ENCODE data around the gene TTC22. TPM values are rescaled to one million over a fixed set of nuclear protein-coding genes. Genes with fewer than 3 reads are reported as not detected.

The TTC22 gene
- total RNA-seq, 1 donor from 2014 or later = 7.4 TPM

- no peak overlapping the region for H3K4me3 ChIP-seq (ENCODE audit: low read depth, low read length)
- no peak for TF ChIP-seq CTCF (IDR thresholded peaks at IDR 0.05; ENCODE audit: insufficient read depth, low read length, severe bottlenecking)
- H3K36me3 ChIP-seq (ENCODE audit: control insufficient read depth, insufficient read depth, low read length) = peaks cover 2% of the 10 kb centered on the region
- DNase-seq (ENCODE audit: low read depth) = no peak
- peak; percentile 32 for FAIRE-seq
- peaks cover 2% of the 10 kb centered on the region for H3K27me3 ChIP-seq (ENCODE audit: control insufficient read depth, insufficient read depth, low read length)
These were observed 52.9 kb downstream of the TTC22 start for GRCh38 chr1:54748094-54748835.

GRCh38 chr1:54745864-54746263, 55.3 kb downstream of the TTC22 start:
- no peak for FAIRE-seq
- Histone ChIP-seq H3K27me3 (ENCODE audit: control insufficient read depth, insufficient read depth, low read length) (peaks cover 2% of the 10 kb centered on the region), H3K4me3 (ENCODE audit: low read depth, low read length) (no peak overlapping the region), H3K36me3 (ENCODE audit: control insufficient read depth, insufficient read depth, low read length) (peaks cover 6% of the 10 kb centered on the region)
- no peak for DNase-seq (ENCODE audit: low read depth)
- no peak for TF ChIP-seq CTCF (IDR thresholded peaks at IDR 0.05; ENCODE audit: insufficient read depth, low read length, severe bottlenecking)

- Histone ChIP-seq H3K4me3 (ENCODE audit: low read depth, low read length) (no peak overlapping the region), H3K36me3 (ENCODE audit: control insufficient read depth, insufficient read depth, low read length) (peaks cover 6% of the 10 kb centered on the region), H3K27me3 (ENCODE audit: control insufficient read depth, insufficient read depth, low read length) (peaks cover 2% of the 10 kb centered on the region)
- DNase-seq (ENCODE audit: low read depth) (no peak), FAIRE-seq (peak; percentile 23)
- no peak for TF ChIP-seq CTCF (IDR thresholded peaks at IDR 0.05; ENCODE audit: insufficient read depth, low read length, severe bottlenecking)
These were observed 55.8 kb downstream of the TTC22 start for GRCh38 chr1:54745274-54745673.

GRCh38 chr1:54744696-54745095, 56.4 kb downstream of the TTC22 start:
- TF ChIP-seq CTCF (IDR thresholded peaks at IDR 0.05; ENCODE audit: insufficient read depth, low read length, severe bottlenecking) = no peak
- H3K4me3 ChIP-seq (ENCODE audit: low read depth, low read length) = no peak overlapping the region
- peaks cover 6% of the 10 kb centered on the region for H3K36me3 ChIP-seq (ENCODE audit: control insufficient read depth, insufficient read depth, low read length)
- peaks cover 2% of the 10 kb centered on the region for H3K27me3 ChIP-seq (ENCODE audit: control insufficient read depth, insufficient read depth, low read length)
- FAIRE-seq = no peak
- DNase-seq (ENCODE audit: low read depth) = no peak

GRCh38 chr1:54743416-54744226, 57.5 kb downstream of the TTC22 start:
- DNase-seq (ENCODE audit: low read depth) (no peak), FAIRE-seq (peak; percentile 32)
- Histone ChIP-seq H3K36me3 (ENCODE audit: control insufficient read depth, insufficient read depth, low read length) (peaks cover 11% of the 10 kb centered on the region), H3K4me3 (ENCODE audit: low read depth, low read length) (no peak overlapping the region), H3K27me3 (ENCODE audit: control insufficient read depth, insufficient read depth, low read length) (no peaks in the 10 kb centered on the region)
- no peak for TF ChIP-seq CTCF (IDR thresholded peaks at IDR 0.05; ENCODE audit: insufficient read depth, low read length, severe bottlenecking)

Measured in bronchial epithelial cell (primary cell).